ENCODE measurements around the gene TEX264.

Gene TEX264

GRCh38 chr3:51747840-51748239 lies 76.8 kb downstream of the TEX264 start:
- TF ChIP-seq ISL1 (CRISPR knock-in tag; IDR thresholded peaks at IDR 0.05) (no peak), ZNF70 (CRISPR knock-in tag; IDR thresholded peaks at IDR 0.05) (no peak), ZC3H10 (CRISPR knock-in tag; IDR thresholded peaks at IDR 0.05) (no peak)
- ATAC-seq, result no peak

GRCh38 chr3:51748327-51748726 lies 77.3 kb downstream of the TEX264 start:
- TF ChIP-seq TOX (CRISPR knock-in tag; IDR thresholded peaks at IDR 0.05; ENCODE audit: borderline replicate concordance), result no peak
- TF ChIP-seq ISL1 (CRISPR knock-in tag; IDR thresholded peaks at IDR 0.05), result no peak
- no peak for TF ChIP-seq ZFP30 (CRISPR knock-in tag; IDR thresholded peaks at IDR 0.05)
- TF ChIP-seq PATZ1 (CRISPR knock-in tag; IDR thresholded peaks at IDR 0.05; ENCODE audit: borderline replicate concordance), result no peak
- no peak for TF ChIP-seq ZNF8 (CRISPR knock-in tag; IDR thresholded peaks at IDR 0.05)
- no peak for TF ChIP-seq SNAI2 (CRISPR knock-in tag; IDR thresholded peaks at IDR 0.05)
- no peak for TF ChIP-seq TCF4 (CRISPR knock-in tag; IDR thresholded peaks at IDR 0.05; ENCODE audit: borderline replicate concordance)
- TF ChIP-seq ARNTL (CRISPR knock-in tag; IDR thresholded peaks at IDR 0.05; ENCODE audit: borderline replicate concordance, low read depth), result no peak
- no peak for TF ChIP-seq ZNF565 (CRISPR knock-in tag; conservative IDR thresholded peaks at IDR 0.05; ENCODE audit: low read depth)
- TF ChIP-seq CREB5 (CRISPR knock-in tag; IDR thresholded peaks at IDR 0.05; ENCODE audit: low read depth), result no peak
- no peak for TF ChIP-seq ESRRG (CRISPR knock-in tag; IDR thresholded peaks at IDR 0.05)
- TF ChIP-seq CSRNP3 (CRISPR knock-in tag; IDR thresholded peaks at IDR 0.05), result no peak
- TF ChIP-seq BACH2 (CRISPR knock-in tag; IDR thresholded peaks at IDR 0.05; ENCODE audit: borderline replicate concordance), result no peak
- no peak for TF ChIP-seq ZNF70 (CRISPR knock-in tag; IDR thresholded peaks at IDR 0.05)
- no peak for TF ChIP-seq TSHZ2 (CRISPR knock-in tag; IDR thresholded peaks at IDR 0.05)
- ATAC-seq, result no peak

GRCh38 chr3:51750878-51751277 lies 79.8 kb downstream of the TEX264 start:
- ATAC-seq, result no peak
- TF ChIP-seq ZFP3 (CRISPR knock-in tag; IDR thresholded peaks at IDR 0.05) (no peak), TOX (CRISPR knock-in tag; IDR thresholded peaks at IDR 0.05; ENCODE audit: borderline replicate concordance) (no peak), CSDC2 (CRISPR knock-in tag; IDR thresholded peaks at IDR 0.05) (no peak), ZNF8 (CRISPR knock-in tag; IDR thresholded peaks at IDR 0.05) (no peak), CSRNP3 (CRISPR knock-in tag; IDR thresholded peaks at IDR 0.05) (no peak), POU6F1 (CRISPR knock-in tag; IDR thresholded peaks at IDR 0.05; ENCODE audit: borderline replicate concordance, low read depth) (no peak), PPARA (CRISPR knock-in tag; IDR thresholded peaks at IDR 0.05; ENCODE audit: borderline replicate concordance) (no peak), OSR1 (CRISPR knock-in tag; IDR thresholded peaks at IDR 0.05) (no peak), ZFP30 (CRISPR knock-in tag; IDR thresholded peaks at IDR 0.05) (no peak), ZC3H10 (CRISPR knock-in tag; IDR thresholded peaks at IDR 0.05) (no peak), CREB5 (CRISPR knock-in tag; IDR thresholded peaks at IDR 0.05; ENCODE audit: low read depth) (no peak), ARNTL (CRISPR knock-in tag; IDR thresholded peaks at IDR 0.05; ENCODE audit: borderline replicate concordance, low read depth) (no peak), BACH2 (CRISPR knock-in tag; IDR thresholded peaks at IDR 0.05; ENCODE audit: borderline replicate concordance) (no peak), ISL1 (CRISPR knock-in tag; IDR thresholded peaks at IDR 0.05) (no peak), PATZ1 (CRISPR knock-in tag; IDR thresholded peaks at IDR 0.05; ENCODE audit: borderline replicate concordance) (no peak), ZNF565 (CRISPR knock-in tag; conservative IDR thresholded peaks at IDR 0.05; ENCODE audit: low read depth) (no peak), TCF4 (CRISPR knock-in tag; IDR thresholded peaks at IDR 0.05; ENCODE audit: borderline replicate concordance) (no peak), ZNF70 (CRISPR knock-in tag; IDR thresholded peaks at IDR 0.05) (no peak), GLIS3 (CRISPR knock-in tag; IDR thresholded peaks at IDR 0.05) (no peak)

Measured in SK-N-SH treated with all-trans-retinoic acid at 6 μM for 48 hours (cell line).